WERI-Rb-1 (cell line): ENCODE data around the gene SMARCA4.
"Not testable (repeated sequence)": the region's sequence is repeated elsewhere in the genome, so short reads cannot be mapped to it uniquely, and the experiment has no call there.

Source experiments
- DNase-seq: peaks from one replicate; pipeline ENCODE4 v3.0.0-alpha.2; 2020
- H3K27ac ChIP-seq: fragments of 250-450 bp; sonication (Bioruptor Pico); 2 replicates; pipeline ENCODE4 v1.5.1; 2020; ENCODE audit warnings: mild to moderate bottlenecking, moderate library complexity
- H3K27me3 ChIP-seq: fragments of 250-450 bp; sonication (Bioruptor Pico); 2 replicates; pipeline ENCODE4 v1.5.1; 2021; ENCODE audit warnings: mild to moderate bottlenecking, low read depth, moderate library complexity; ENCODE audit not compliant: insufficient read depth, severe bottlenecking
- H3K36me3 ChIP-seq: fragments of 250-450 bp; sonication (Bioruptor Pico); 2 replicates; pipeline ENCODE4 v1.5.1; 2020; ENCODE audit warnings: mild to moderate bottlenecking, moderate library complexity
- H3K4me3 ChIP-seq: 2 replicates; pipeline ENCODE4 v1.5.1; 2011; ENCODE audit warnings: low read depth, mild to moderate bottlenecking, control low read depth, low read length
- H3K9me3 ChIP-seq: fragments of 250-450 bp; sonication (Bioruptor Pico); 2 replicates; pipeline ENCODE4 v1.5.1; 2021; ENCODE audit warnings: mild to moderate bottlenecking, moderate library complexity; ENCODE audit not compliant: severe bottlenecking
- CTCF ChIP-seq: IDR thresholded peaks from 2 replicates; pipeline ENCODE4 v1.5.1; 2011; ENCODE audit warnings: low read depth, mild to moderate bottlenecking, control low read depth, inconsistent platforms, low read length

Gene SMARCA4

DNA sequence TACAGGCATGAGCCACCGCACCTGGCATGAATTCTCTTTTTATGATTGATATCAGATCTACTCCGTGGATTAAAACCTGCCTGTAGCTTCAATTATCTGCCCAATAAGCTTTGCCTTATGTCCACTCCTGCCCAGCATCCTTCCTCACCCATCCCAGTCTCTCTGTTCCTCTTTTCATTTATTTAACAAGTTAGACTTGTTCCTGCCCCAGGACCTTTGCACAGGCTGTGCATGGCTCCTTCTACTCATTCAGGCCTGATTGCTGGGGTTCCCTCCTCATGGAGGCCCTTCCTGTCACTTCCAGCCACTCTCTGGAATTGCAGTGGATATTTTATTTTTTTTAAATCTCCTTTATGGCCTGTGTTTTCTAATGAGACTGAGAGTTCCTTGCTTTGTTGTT lies 27.6 kb downstream of the SMARCA4 start:
- Histone ChIP-seq H3K27me3 (no peaks in the 10 kb centered on the region), H3K4me3 (no peak overlapping the region), H3K9me3 (no peaks in the 10 kb centered on the region), H3K27ac (no peak overlapping the region), H3K36me3 (peaks cover 90% of the 10 kb centered on the region)
- no peak for DNase-seq
- TF ChIP-seq CTCF: no peak

DNA sequence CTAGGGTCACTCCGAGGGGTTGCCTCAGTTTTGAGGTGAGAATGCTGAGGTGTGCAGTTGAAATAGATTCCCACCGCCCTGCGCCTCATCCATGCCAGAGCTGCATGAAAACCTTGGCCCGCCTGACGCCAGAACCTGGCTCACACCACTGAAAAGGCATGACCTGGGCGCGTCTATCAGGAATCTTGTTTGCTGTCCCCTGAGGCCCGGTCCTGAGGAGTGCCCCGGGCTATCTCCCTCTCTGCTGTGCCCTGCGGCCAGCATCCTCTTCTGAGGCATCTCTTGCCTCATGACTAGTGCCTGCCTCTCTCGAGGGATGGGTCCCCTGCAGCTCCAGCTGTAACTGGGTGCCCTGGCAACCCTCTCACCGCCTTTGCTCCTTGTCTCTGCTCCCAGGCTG lies 28.1 kb downstream of the SMARCA4 start:
- no peak overlapping the region for H3K4me3 ChIP-seq
- no peaks in the 10 kb centered on the region for H3K27me3 ChIP-seq
- TF ChIP-seq CTCF: no peak
- H3K36me3 ChIP-seq: peaks cover 88% of the 10 kb centered on the region
- no peak for DNase-seq
- no peaks in the 10 kb centered on the region for H3K9me3 ChIP-seq
- no peak overlapping the region for H3K27ac ChIP-seq

GRCh38 chr19:10991076-10991475 lies 30.2 kb downstream of the SMARCA4 start:
- peaks cover 86% of the 10 kb centered on the region for H3K36me3 ChIP-seq
- H3K9me3 ChIP-seq: no peaks in the 10 kb centered on the region
- no peak for DNase-seq
- no peak overlapping the region for H3K27ac ChIP-seq
- no peak overlapping the region for H3K4me3 ChIP-seq
- H3K27me3 ChIP-seq: no peaks in the 10 kb centered on the region
- no peak for TF ChIP-seq CTCF

DNA sequence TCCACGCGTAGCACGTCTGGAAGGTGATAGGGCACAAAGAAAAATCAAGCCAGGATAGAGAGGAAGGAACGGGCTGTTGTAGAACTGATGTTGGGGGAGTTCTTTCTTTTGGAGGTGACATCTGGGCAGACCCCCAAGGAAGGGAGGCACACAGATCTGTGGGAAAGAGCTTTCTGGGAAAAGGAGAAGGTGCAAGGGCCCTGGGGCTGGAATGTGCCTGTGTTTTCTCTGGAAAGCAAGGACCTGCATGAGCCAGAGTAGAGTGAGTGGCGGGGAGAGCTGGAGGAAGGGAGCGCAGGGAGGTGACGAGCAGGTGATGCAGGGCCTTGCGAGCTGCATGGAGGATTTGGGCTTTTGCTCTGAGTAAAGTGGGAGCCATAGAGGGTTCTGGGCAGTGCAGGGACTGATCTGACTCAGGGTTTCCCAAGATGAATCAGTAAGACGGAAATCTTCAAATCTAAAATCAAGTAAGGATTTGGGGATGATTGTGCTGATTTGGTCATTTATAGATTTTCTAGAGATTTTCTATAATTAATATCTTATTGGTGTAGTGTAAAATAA lies 30.8 kb downstream of the SMARCA4 start:
- no peaks in the 10 kb centered on the region for H3K27me3 ChIP-seq
- no peaks in the 10 kb centered on the region for H3K9me3 ChIP-seq
- TF ChIP-seq CTCF: no peak
- H3K27ac ChIP-seq: no peak overlapping the region
- no peak overlapping the region for H3K4me3 ChIP-seq
- no peak for DNase-seq
- H3K36me3 ChIP-seq: peaks cover 86% of the 10 kb centered on the region

GRCh38 chr19:10992174-10992573 lies 31.3 kb downstream of the SMARCA4 start:
- peaks cover 84% of the 10 kb centered on the region for H3K36me3 ChIP-seq
- not testable (repeated sequence) for H3K9me3 ChIP-seq, DNase-seq, H3K4me3 ChIP-seq, H3K27ac ChIP-seq, H3K27me3 ChIP-seq

GRCh38 chr19:10995926-10996600 lies 35.2 kb downstream of the SMARCA4 start:
- TF ChIP-seq CTCF: no peak
- H3K4me3 ChIP-seq: no peak overlapping the region
- H3K9me3 ChIP-seq: no peaks in the 10 kb centered on the region
- no peak overlapping the region for H3K27ac ChIP-seq
- H3K36me3 ChIP-seq: peaks cover 83% of the 10 kb centered on the region
- no peaks in the 10 kb centered on the region for H3K27me3 ChIP-seq
- no peak for DNase-seq
